GM23338 (cell line): Measurements from ENCODE around the gene FLNB. TPM values are rescaled to one million over a fixed set of nuclear protein-coding genes. Genes with fewer than 3 reads are reported as not detected.

ENCODE experiments used
- ATAC-seq: fragments of 200-7000 bp; cut with Tn5 transposase; 3 replicates; pipeline ENCODE4 v1.9.1; 2020
- DNase-seq: peaks from one replicate; pipeline ENCODE4 v3.0.0-alpha.2; 2015; ENCODE audit warnings: low spot score
- H2AFZ ChIP-seq: fragments of 200-600 bp; sonication (generic); 2 replicates; pipeline ENCODE4 v1.8.0; 2016; ENCODE audit warnings: antibody characterized with exemption, mild to moderate bottlenecking, moderate library complexity
- H3F3A ChIP-seq: fragments of 200-600 bp; sonication (generic); replicated peaks from 2 replicates; pipeline ENCODE4 v1.8.0; 2017; ENCODE audit warnings: antibody characterized with exemption, mixed run types, low read depth
- H3K27ac ChIP-seq: fragments of 200-600 bp; sonication (generic); 2 replicates; pipeline ENCODE4 v1.6.1; 2016; ENCODE audit warnings: low read depth
- H3K27me3 ChIP-seq: fragments of 200-600 bp; sonication (generic); 2 replicates; pipeline ENCODE4 v1.8.0; 2016; ENCODE audit warnings: mild to moderate bottlenecking, mixed run types, moderate library complexity; ENCODE audit not compliant: insufficient read depth
- H3K36me3 ChIP-seq: fragments of 200-600 bp; sonication (generic); 2 replicates; pipeline ENCODE4 v1.8.0; 2016; ENCODE audit warnings: mild to moderate bottlenecking; ENCODE audit not compliant: insufficient read depth
- H3K4me1 ChIP-seq: fragments of 200-600 bp; sonication (generic); 2 replicates; pipeline ENCODE4 v1.8.0; 2016; ENCODE audit warnings: mild to moderate bottlenecking, moderate library complexity; ENCODE audit not compliant: insufficient read depth
- H3K4me2 ChIP-seq: fragments of 200-600 bp; sonication (generic); 2 replicates; pipeline ENCODE4 v1.7.1; 2017; ENCODE audit warnings: mixed run types
- H3K4me3 ChIP-seq: fragments of 200-600 bp; sonication (generic); 2 replicates; pipeline ENCODE4 v1.6.1; 2016; ENCODE audit warnings: mixed run types
- H3K79me2 ChIP-seq: fragments of 200-600 bp; sonication (generic); replicated peaks from 2 replicates; pipeline ENCODE4 v1.8.0; 2017; ENCODE audit warnings: mild to moderate bottlenecking; ENCODE audit not compliant: insufficient read depth
- H3K9me2 ChIP-seq: fragments of 200-600 bp; sonication (generic); 2 replicates; pipeline ENCODE4 v1.8.0; 2017; ENCODE audit not compliant: insufficient read depth
- H4K20me1 ChIP-seq: fragments of 200-600 bp; sonication (generic); replicated peaks from 2 replicates; pipeline ENCODE4 v1.8.0; 2017; ENCODE audit warnings: mild to moderate bottlenecking; ENCODE audit not compliant: insufficient read depth
- H3K27ac Mint-ChIP-seq: 2 replicates; pipeline ENCODE4 v1.8.0; 2020; ENCODE audit warnings: inconsistent platforms, mild to moderate bottlenecking, moderate library complexity, mixed read lengths
- H3K27me3 Mint-ChIP-seq: 3 replicates; pipeline ENCODE4 v1.8.0; 2022; ENCODE audit warnings: low read depth, mild to moderate bottlenecking, moderate library complexity, mixed read lengths, inconsistent platforms; ENCODE audit not compliant: insufficient read depth, poor library complexity
- H3K36me3 Mint-ChIP-seq: 3 replicates; pipeline ENCODE4 v1.8.0; 2021; ENCODE audit warnings: low read depth, mild to moderate bottlenecking, inconsistent platforms, moderate library complexity, mixed read lengths
- H3K4me1 Mint-ChIP-seq: 3 replicates; pipeline ENCODE4 v1.8.0; 2020; ENCODE audit warnings: mild to moderate bottlenecking, inconsistent platforms, mixed read lengths
- H3K4me3 Mint-ChIP-seq: 3 replicates; pipeline ENCODE4 v1.8.0; 2021; ENCODE audit warnings: moderate library complexity, mild to moderate bottlenecking, inconsistent platforms, mixed read lengths
- H3K9me3 Mint-ChIP-seq: 3 replicates; pipeline ENCODE4 v1.8.0; 2020; ENCODE audit warnings: moderate library complexity, mild to moderate bottlenecking, inconsistent platforms, mixed read lengths
- CREB1 ChIP-seq: fragments of 250-450 bp; sonication (Bioruptor Pico); IDR thresholded peaks from 2 replicates; pipeline ENCODE4 v1.5.0; 2020; ENCODE audit warnings: low read depth, mild to moderate bottlenecking, moderate library complexity
- CTCF ChIP-seq, 2 experiments: fragments of 200-600 bp in 1 of 2; sonication (generic) in 1 of 2; conservative IDR thresholded peaks; 2 replicates each; pipeline versions ENCODE4 v1.5.1 to v1.6.1; 2016 to 2017; ENCODE audit warnings: antibody characterized with exemption in 2 of 2, low read depth in 2 of 2, mild to moderate bottlenecking in 2 of 2, moderate library complexity in 1 of 2
- ETS1 ChIP-seq: IDR thresholded peaks from 2 replicates; pipeline ENCODE4 v1.6.1; 2016; ENCODE audit warnings: antibody characterized with exemption
- EZH2 ChIP-seq: fragments of 200-600 bp; sonication (generic); IDR thresholded peaks from one replicate; pipeline ENCODE4 v1.8.0; 2017; ENCODE audit warnings: antibody characterized with exemption, mild to moderate bottlenecking, low read depth; ENCODE audit not compliant: unreplicated experiment
- JUNB ChIP-seq: IDR thresholded peaks from one replicate; pipeline ENCODE4 v1.6.1; 2016; ENCODE audit warnings: antibody characterized with exemption; ENCODE audit not compliant: unreplicated experiment
- NANOG ChIP-seq: IDR thresholded peaks from 2 replicates; pipeline ENCODE4 v1.6.1; 2016; ENCODE audit warnings: antibody characterized with exemption, borderline replicate concordance
- POLR2AphosphoS5 ChIP-seq: IDR thresholded peaks from 2 replicates; pipeline ENCODE4 v1.6.1; 2016; ENCODE audit warnings: antibody characterized with exemption, low read depth
- STAT1 ChIP-seq: IDR thresholded peaks from one replicate; pipeline ENCODE4 v1.6.1; 2016; ENCODE audit warnings: antibody characterized with exemption; ENCODE audit not compliant: unreplicated experiment
- ZNF462 ChIP-seq: fragments of 250-450 bp; sonication (Bioruptor Pico); IDR thresholded peaks from 2 replicates; pipeline ENCODE4 v1.5.0; 2020; ENCODE audit warnings: mild to moderate bottlenecking, moderate library complexity
- polyA plus RNA-seq: library from polyadenylated mRNA; unstranded; fragments of >200 nt; fragmentation: Nextera tagmentation; extraction: Ambion mirVana; gene quantifications from 2 replicates; pipeline ENCODE4 v1.2.1, GENCODE V29; 2016
- total RNA-seq: library from RNA; depleted of rRNA; stranded (reverse); fragments of >200 nt; shearing (Covaris generic); gene quantifications from 2 replicates; pipeline ENCODE4 v1.2.3, GENCODE V29; 2014

FLNB gene
- total and polyA plus RNA-seq, 2 experiments from 2014 or later, result 39.7 to 179 TPM

- Mint-ChIP-seq H3K27me3 (peaks cover 2% of the 10 kb centered on the region), H3K9me3 (no peaks in the 10 kb centered on the region), H3K27ac (no peak overlapping the region), H3K36me3 (peaks cover 19% of the 10 kb centered on the region), H3K4me1 (peaks cover 16% of the 10 kb centered on the region), H3K4me3 (no peak overlapping the region)
- no peak; the same call in 1 of the 3 replicates for ATAC-seq
- Histone ChIP-seq H2AFZ (no peak overlapping the region), H3K9me2 (no peaks in the 10 kb centered on the region), H3K27ac (no peak overlapping the region), H3F3A (no peaks in the 10 kb centered on the region), H3K4me2 (no peak overlapping the region), H3K36me3 (peaks cover 14% of the 10 kb centered on the region; the same call in 1 of the 2 replicates), H3K27me3 (no peaks in the 10 kb centered on the region), H4K20me1 (peaks cover 6% of the 10 kb centered on the region), H3K4me1 (peaks cover 19% of the 10 kb centered on the region), H3K4me3 (no peak overlapping the region), H3K79me2 (peaks cover 52% of the 10 kb centered on the region)
- TF ChIP-seq CTCF (conservative IDR thresholded peaks at IDR 0.05; ENCODE audit: low read depth in 2 of 2) (no peak), NANOG (peak; percentile 53; the same call in 1 of the 2 replicates)
- peak; percentile 61 for DNase-seq
Observed at GRCh38 chr3:58084166-58084565, 75.9 kb downstream of the FLNB start.

GRCh38 chr3:58084788-58085543 lies 76.7 kb downstream of the FLNB start:
- H3K4me1 Mint-ChIP-seq, result peaks cover 16% of the 10 kb centered on the region
- H3K27me3 Mint-ChIP-seq, result peaks cover 2% of the 10 kb centered on the region
- peaks cover 14% of the 10 kb centered on the region; the same call in 1 of the 2 replicates for H3K36me3 ChIP-seq
- H3K27me3 ChIP-seq, result no peaks in the 10 kb centered on the region
- no peaks in the 10 kb centered on the region for H3F3A ChIP-seq
- no peak overlapping the region for H3K4me2 ChIP-seq
- peaks cover 12% of the 10 kb centered on the region for H3K36me3 Mint-ChIP-seq
- 0 out of 2 replicates have a peak overlapping the region, but pooled peaks have one; percentile 2 for H3K27ac ChIP-seq
- no peaks in the 10 kb centered on the region for H3K9me3 Mint-ChIP-seq
- H3K9me2 ChIP-seq, result no peaks in the 10 kb centered on the region
- H3K79me2 ChIP-seq, result peaks cover 53% of the 10 kb centered on the region
- peaks cover under 1% of the 10 kb centered on the region for H4K20me1 ChIP-seq
- H3K27ac Mint-ChIP-seq, result no peak overlapping the region; the same call in 1 of the 2 replicates
- no peak for DNase-seq
- H3K4me1 ChIP-seq, result peaks cover 19% of the 10 kb centered on the region
- no peak overlapping the region for H2AFZ ChIP-seq
- ATAC-seq, result no peak
- no peak overlapping the region for H3K4me3 ChIP-seq
- H3K4me3 Mint-ChIP-seq, result no peak overlapping the region
- no peak for TF ChIP-seq CTCF (conservative IDR thresholded peaks at IDR 0.05; ENCODE audit: low read depth in 2 of 2)
- TF ChIP-seq ETS1, result no peak
- TF ChIP-seq STAT1, result no peak
- TF ChIP-seq JUNB, result no peak
- no peak for TF ChIP-seq ZNF462 (CRISPR knock-in tag)
- TF ChIP-seq POLR2AphosphoS5, result no peak
- TF ChIP-seq CREB1 (CRISPR knock-in tag), result no peak
- TF ChIP-seq EZH2, result no peak
